ENCODE results near the gene UGT1A4.
"Not testable (repeated sequence)": the region's sequence is repeated elsewhere in the genome, so short reads cannot be mapped to it uniquely, and the experiment has no call there.

The UGT1A4 gene

GRCh38 chr2:233700028-233700635, 18.4 kb upstream of the UGT1A4 start:
- DNase-seq = no peak

GRCh38 chr2:233700842-233701241, 17.7 kb upstream of the UGT1A4 start:
- DNase-seq = not testable (repeated sequence)

- no peak for DNase-seq
Observed at GRCh38 chr2:233702238-233702637, 16.3 kb upstream of the UGT1A4 start.

GRCh38 chr2:233705911-233706506, 12.5 kb upstream of the UGT1A4 start:
- DNase-seq = no peak

GRCh38 chr2:233706720-233707119, 11.8 kb upstream of the UGT1A4 start:
- no peak for DNase-seq

GRCh38 chr2:233707940-233708644, 10.4 kb upstream of the UGT1A4 start:
- no peak for DNase-seq

GRCh38 chr2:233708942-233709341, 9.6 kb upstream of the UGT1A4 start:
- no peak for DNase-seq

- peak; percentile 68 for DNase-seq
Observed at GRCh38 chr2:233711312-233712008, 7.1 kb upstream of the UGT1A4 start.

GRCh38 chr2:233712611-233713261, 5.8 kb upstream of the UGT1A4 start, which contains the start of gene UGT1A5:
Gene UGT1A5 (plus strand): TSS chr2:233712907. CDS start chr2:233712992, 85 bp downstream.
- DNase-seq = no peak

- no peak for DNase-seq
Observed at GRCh38 chr2:233713262-233713615, 5.3 kb upstream of the UGT1A4 start.

- no peak for DNase-seq
Observed at GRCh38 chr2:233714121-233714520, 4.4 kb upstream of the UGT1A4 start.

- no peak for DNase-seq
Observed at GRCh38 chr2:233728723-233729301, 10.3 kb downstream of the UGT1A4 start, which contains the start of gene UGT1A3. Gene UGT1A3 (plus strand): TSS chr2:233729042. CDS start chr2:233729127, 85 bp downstream.

GRCh38 chr2:233736868-233737653, 18.5 kb downstream of the UGT1A4 start:
- not testable (repeated sequence) for DNase-seq

- no peak for DNase-seq
Observed at GRCh38 chr2:233740870-233741269, 22.3 kb downstream of the UGT1A4 start.

GRCh38 chr2:233743464-233744259, 25.1 kb downstream of the UGT1A4 start:
- no peak for DNase-seq

GRCh38 chr2:233745073-233745755, 26.7 kb downstream of the UGT1A4 start:
- no peak for DNase-seq

GRCh38 chr2:233745838-233746237, 27.3 kb downstream of the UGT1A4 start:
- not testable (repeated sequence) for DNase-seq

- DNase-seq = no peak
Observed at GRCh38 chr2:233746475-233747282, 28.1 kb downstream of the UGT1A4 start.

GRCh38 chr2:233747283-233747544, 28.7 kb downstream of the UGT1A4 start:
- DNase-seq = no peak

- DNase-seq = not testable (repeated sequence)
Observed at GRCh38 chr2:233750689-233751088, 32.2 kb downstream of the UGT1A4 start.

Data from activated CD4-positive, alpha-beta T cell treated with anti-CD3 and anti-CD28 coated beads, Interleukin-10, Interleukin-2, amounts not matched to agents 100 ng/mL and 50 ng/mL, durations not matched to agents 16 hours and 8 hours (primary cell).